Suprapubic skin (tissue), 4 donors: ENCODE results near the gene PTMA. TPM values are rescaled to one million over a fixed set of nuclear protein-coding genes. Genes with fewer than 3 reads are reported as not detected.

Experiments used
- DNase-seq, 2 donors: peaks; one replicate each; pipeline ENCODE4 v3.0.0-alpha.2; 2019; ENCODE audit warnings: low spot score in 2 of 2
- H3K27ac ChIP-seq: fragments of 200-600 bp; sonication (generic); one replicate; pipeline ENCODE4 v1.5.1; 2019
- H3K27me3 ChIP-seq: fragments of 200-600 bp; sonication (generic); one replicate; pipeline ENCODE4 v1.5.1; 2019
- H3K36me3 ChIP-seq: fragments of 200-600 bp; sonication (generic); one replicate; pipeline ENCODE4 v1.5.1; 2019
- H3K4me1 ChIP-seq: fragments of 200-600 bp; sonication (generic); one replicate; pipeline ENCODE4 v1.5.1; 2019
- H3K4me3 ChIP-seq: fragments of 200-600 bp; sonication (generic); one replicate; pipeline ENCODE4 v1.5.1; 2019; ENCODE audit warnings: mild to moderate bottlenecking
- H3K9me3 ChIP-seq: fragments of 200-600 bp; sonication (generic); one replicate; pipeline ENCODE4 v1.5.1; 2019
- EP300 ChIP-seq: sonication (generic); formaldehyde crosslinking; IDR thresholded peaks from one replicate; pipeline ENCODE4 v1.6.1; 2017; ENCODE audit warnings: antibody characterized with exemption
- POLR2A ChIP-seq, 2 donors: fragments of 450-650 bp; IDR thresholded peaks; one replicate each; pipeline ENCODE4 v1.6.1; 2017; ENCODE audit warnings: antibody characterized with exemption in 2 of 2, mild to moderate bottlenecking in 2 of 2, moderate library complexity in 2 of 2
- POLR2AphosphoS5 ChIP-seq, 3 donors: sonication (generic); formaldehyde crosslinking; IDR thresholded peaks; one replicate each; pipeline ENCODE4 v1.6.1; 2017; ENCODE audit warnings: antibody characterized with exemption in 3 of 3
- WGBS: methylation state at CpG from one replicate; pipeline ENCODE4 v1.1.5; 2018; 5-methylcytosine and 5-hydroxymethylcytosine counted together
- total RNA-seq, 4 donors: library from RNA; depleted of rRNA; stranded (reverse); fragments of >200 nt; gene quantifications; one replicate each; pipeline ENCODE4 v1.1.0, GENCODE V29; 2016
- TF ChIP-seq, protein P1 (sequence below), 2 donors: fragments of 200-600 bp in 1 of 2; fragments of 450-650 bp in 1 of 2; sonication (generic) in 1 of 2; IDR thresholded peaks; one replicate each; pipeline ENCODE4 v1.5.1; 2016 to 2019; ENCODE audit warnings: antibody characterized with exemption in 2 of 2, mild to moderate bottlenecking in 1 of 2, moderate library complexity in 1 of 2

The PTMA gene
- total RNA-seq, 4 donors from 2014 or later, result 781 to 1,090 (median 1,063) TPM

GRCh38 chr2:231715499-231715837, 7.1 kb downstream of the PTMA start:
- TF ChIP-seq EP300, result no peak
- TF ChIP-seq POLR2AphosphoS5 (IDR thresholded peaks at IDR 0.05), result no peak
- no peak for TF ChIP-seq POLR2A (IDR thresholded peaks at IDR 0.05)
- TF ChIP-seq, protein P1, sequence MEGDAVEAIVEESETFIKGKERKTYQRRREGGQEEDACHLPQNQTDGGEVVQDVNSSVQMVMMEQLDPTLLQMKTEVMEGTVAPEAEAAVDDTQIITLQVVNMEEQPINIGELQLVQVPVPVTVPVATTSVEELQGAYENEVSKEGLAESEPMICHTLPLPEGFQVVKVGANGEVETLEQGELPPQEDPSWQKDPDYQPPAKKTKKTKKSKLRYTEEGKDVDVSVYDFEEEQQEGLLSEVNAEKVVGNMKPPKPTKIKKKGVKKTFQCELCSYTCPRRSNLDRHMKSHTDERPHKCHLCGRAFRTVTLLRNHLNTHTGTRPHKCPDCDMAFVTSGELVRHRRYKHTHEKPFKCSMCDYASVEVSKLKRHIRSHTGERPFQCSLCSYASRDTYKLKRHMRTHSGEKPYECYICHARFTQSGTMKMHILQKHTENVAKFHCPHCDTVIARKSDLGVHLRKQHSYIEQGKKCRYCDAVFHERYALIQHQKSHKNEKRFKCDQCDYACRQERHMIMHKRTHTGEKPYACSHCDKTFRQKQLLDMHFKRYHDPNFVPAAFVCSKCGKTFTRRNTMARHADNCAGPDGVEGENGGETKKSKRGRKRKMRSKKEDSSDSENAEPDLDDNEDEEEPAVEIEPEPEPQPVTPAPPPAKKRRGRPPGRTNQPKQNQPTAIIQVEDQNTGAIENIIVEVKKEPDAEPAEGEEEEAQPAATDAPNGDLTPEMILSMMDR (IDR thresholded peaks at IDR 0.05), result peak in 1 of 2 donors; percentile 3
- Histone ChIP-seq H3K27me3 (no peaks in the 10 kb centered on the region), H3K9me3 (no peaks in the 10 kb centered on the region), H3K4me1 (peaks cover 39% of the 10 kb centered on the region), H3K27ac (no peak overlapping the region), H3K4me3 (no peak overlapping the region), H3K36me3 (peaks cover 18% of the 10 kb centered on the region)
- no peak for DNase-seq
- 44% methylated on average over 5 of the region's 5 CpGs for WGBS

- Histone ChIP-seq H3K9me3 (no peaks in the 10 kb centered on the region), H3K27me3 (no peaks in the 10 kb centered on the region), H3K27ac (no peak overlapping the region), H3K4me1 (peaks cover 39% of the 10 kb centered on the region), H3K36me3 (peaks cover 18% of the 10 kb centered on the region), H3K4me3 (no peak overlapping the region)
- 89% methylated on average over 3 of the region's 8 CpGs for WGBS
- no peak for DNase-seq
- no peak for TF ChIP-seq POLR2A (IDR thresholded peaks at IDR 0.05)
- TF ChIP-seq POLR2AphosphoS5 (IDR thresholded peaks at IDR 0.05), result no peak
- no peak for TF ChIP-seq EP300
- TF ChIP-seq, protein P1 (IDR thresholded peaks at IDR 0.05), result no peak
These were observed 7.8 kb downstream of the PTMA start for GRCh38 chr2:231715988-231716616.

DNA sequence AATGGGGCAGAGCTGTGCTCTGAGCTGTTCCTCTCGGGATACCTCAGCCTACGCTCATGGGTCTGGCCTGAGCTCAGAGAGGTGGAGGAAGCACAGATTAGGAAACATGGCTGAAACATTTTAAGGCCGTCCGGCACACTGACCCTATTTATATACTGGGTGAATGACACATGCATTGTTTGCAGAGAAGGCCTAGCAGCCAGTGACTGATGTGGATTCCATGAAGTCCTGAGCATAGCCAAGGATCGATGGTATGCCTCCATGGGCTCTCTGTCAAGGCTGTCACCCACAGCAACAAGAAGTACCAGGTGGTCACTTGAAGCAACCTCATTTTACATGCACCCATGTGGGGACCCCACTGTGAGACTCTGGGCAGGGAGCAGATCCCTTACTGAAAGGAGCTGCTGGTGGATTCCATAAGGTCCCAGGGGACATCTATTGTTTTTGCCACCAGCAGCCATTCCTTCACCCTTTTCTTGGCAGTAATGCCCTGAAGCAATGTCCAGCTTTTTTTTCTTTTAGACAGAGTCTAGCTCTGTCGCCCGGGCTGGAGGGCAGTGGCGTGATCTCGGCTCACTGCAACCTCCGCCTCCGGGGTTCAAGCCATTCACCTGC, 8.4 kb downstream of the PTMA start:
- Histone ChIP-seq H3K4me1 (peaks cover 33% of the 10 kb centered on the region), H3K4me3 (no peak overlapping the region), H3K36me3 (peaks cover 15% of the 10 kb centered on the region), H3K9me3 (no peaks in the 10 kb centered on the region), H3K27me3 (no peaks in the 10 kb centered on the region), H3K27ac (no peak overlapping the region)
- TF ChIP-seq POLR2A (IDR thresholded peaks at IDR 0.05), result no peak
- TF ChIP-seq, protein P1 (IDR thresholded peaks at IDR 0.05), result no peak
- TF ChIP-seq EP300, result no peak
- no peak for TF ChIP-seq POLR2AphosphoS5 (IDR thresholded peaks at IDR 0.05)
- DNase-seq, result no peak
- 84% methylated on average over 11 of the region's 11 CpGs for WGBS

- DNase-seq, result no peak
- Histone ChIP-seq H3K9me3 (no peaks in the 10 kb centered on the region), H3K4me1 (peaks cover 25% of the 10 kb centered on the region), H3K36me3 (peaks cover 7% of the 10 kb centered on the region), H3K4me3 (no peak overlapping the region), H3K27ac (no peak overlapping the region), H3K27me3 (no peaks in the 10 kb centered on the region)
- TF ChIP-seq, protein P1 (IDR thresholded peaks at IDR 0.05), result no peak
- TF ChIP-seq POLR2AphosphoS5 (IDR thresholded peaks at IDR 0.05) (no peak), POLR2A (IDR thresholded peaks at IDR 0.05) (no peak), EP300 (no peak)
- 85% methylated on average over 8 of the region's 13 CpGs for whole genome bisulfite sequencing
These were observed 9.2 kb downstream of the PTMA start for GRCh38 chr2:231717281-231718171.

DNA sequence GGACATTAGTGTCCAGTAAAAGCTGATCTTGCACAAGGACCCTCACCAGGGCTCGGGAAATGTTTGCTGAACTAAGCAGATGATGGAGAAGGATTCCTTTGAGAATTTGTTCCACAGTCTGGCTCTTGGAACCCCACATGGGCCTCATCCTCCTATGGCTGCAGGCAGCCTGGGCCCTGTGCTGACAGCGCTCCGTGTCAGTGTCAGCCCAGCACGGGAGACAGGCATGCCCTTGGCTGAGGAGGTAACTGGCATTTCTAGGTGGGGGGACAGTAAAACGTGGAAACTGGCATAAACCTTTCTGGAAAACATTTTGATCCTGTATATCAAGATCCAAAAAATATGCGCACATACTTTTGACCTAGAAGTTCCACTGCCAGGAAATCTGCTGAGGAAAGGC, 10.5 kb downstream of the PTMA start:
- H3K9me3 ChIP-seq, result no peaks in the 10 kb centered on the region
- no peak for TF ChIP-seq POLR2A (IDR thresholded peaks at IDR 0.05)
- TF ChIP-seq POLR2AphosphoS5 (IDR thresholded peaks at IDR 0.05), result no peak
- TF ChIP-seq, protein P1 (IDR thresholded peaks at IDR 0.05), result no peak
- no peak for TF ChIP-seq EP300
- 70% methylated on average over 6 of the region's 6 CpGs for WGBS
- H3K36me3 ChIP-seq, result no peaks in the 10 kb centered on the region
- H3K27me3 ChIP-seq, result no peaks in the 10 kb centered on the region
- no peak overlapping the region for H3K27ac ChIP-seq
- H3K4me3 ChIP-seq, result no peak overlapping the region
- peaks cover 14% of the 10 kb centered on the region for H3K4me1 ChIP-seq
- peak in 1 of 2 donors; percentile 32 for DNase-seq
